Vagina (tissue), 2 donors: ENCODE data around the gene PTH2.

Source experiments
- CTCF ChIP-seq, 3 experiments: fragments of 450-650 bp in 2 of 3; fragments of 200-600 bp in 1 of 3; sonication (generic) in 1 of 3; IDR thresholded peaks; one replicate each; pipeline ENCODE4 v1.5.1; 2017 to 2019; ENCODE audit warnings: antibody characterized with exemption in 3 of 3, mild to moderate bottlenecking in 2 of 3, moderate library complexity in 2 of 3
- POLR2A ChIP-seq, 2 donors: fragments of 450-650 bp; IDR thresholded peaks; one replicate each; pipeline ENCODE4 v1.6.1; 2017; ENCODE audit warnings: antibody characterized with exemption in 2 of 2, mild to moderate bottlenecking in 2 of 2, moderate library complexity in 2 of 2

GRCh38 chr19:49461656-49462055 lies 38.4 kb upstream of the PTH2 start:
- TF ChIP-seq CTCF (IDR thresholded peaks at IDR 0.05): no peak
- no peak for TF ChIP-seq POLR2A (IDR thresholded peaks at IDR 0.05)
